SK-N-SH (cell line): Measurements from ENCODE around the gene CACNA1D. TPM values are rescaled to one million over a fixed set of nuclear protein-coding genes. Genes with fewer than 3 reads are reported as not detected.

ENCODE experiments used
- CTCF ChIA-PET: fragments of 300-600, 350-600 bp; formaldehyde crosslinking; extraction: SDS; loops from one replicate; lab custom pipeline; 2021; lab: Yijun Ruan, JAX
- POLR2A ChIA-PET: fragments of 350-600 bp; sonication (Branson Sonifier 250); formaldehyde crosslinking; extraction: SDS; loops from one replicate; lab custom pipeline; 2020; ENCODE audit warnings: antibody characterized with exemption, inconsistent platforms; lab: Yijun Ruan, JAX
- DNase-seq: peaks from one replicate; pipeline ENCODE4 v3.0.0; 2012
- H2AFZ ChIP-seq: fragments of 200-600 bp; sonication (generic); 2 replicates; pipeline ENCODE4 v1.8.1; 2016; ENCODE audit warnings: antibody characterized with exemption, mild to moderate bottlenecking, low read depth
- H3F3A ChIP-seq: fragments of 200-600 bp; sonication (generic); replicated peaks from 2 replicates; pipeline ENCODE3; 2016; ENCODE audit warnings: antibody characterized with exemption, mild to moderate bottlenecking; ENCODE audit not compliant: insufficient read depth
- H3K27ac ChIP-seq, 2 experiments: fragments of 200-500 bp in 1 of 2; fragments of 200-600 bp in 1 of 2; sonication (Bioruptor generic) in 1 of 2; sonication (generic), shearing (Covaris generic) in 1 of 2; 2 replicates each; pipeline versions ENCODE4 v1.5.1 to v1.6.1; 2014 to 2016; ENCODE audit warnings: low read depth in 2 of 2, inconsistent platforms in 1 of 2, low read length in 1 of 2, mild to moderate bottlenecking in 1 of 2, mixed read lengths in 1 of 2
- H3K27me3 ChIP-seq: fragments of 200-600 bp; sonication (generic), shearing (Covaris generic); 2 replicates; pipeline ENCODE4 v1.6.1; 2016; ENCODE audit warnings: mixed run types; ENCODE audit not compliant: insufficient read depth
- H3K36me3 ChIP-seq, 2 experiments: fragments of 200-500 bp in 1 of 2; fragments of 200-600 bp in 1 of 2; sonication (Bioruptor generic) in 1 of 2; sonication (generic) in 1 of 2; replicated peaks in 1 of 2; 2 replicates each; pipeline versions ENCODE3 to v1.5.1; 2014 to 2016; ENCODE audit warnings: low read length in 1 of 2, mild to moderate bottlenecking in 1 of 2; ENCODE audit not compliant: insufficient read depth in 2 of 2, control insufficient read depth in 1 of 2
- H3K4me1 ChIP-seq, 2 experiments: fragments of 200-500 bp in 1 of 2; fragments of 200-600 bp in 1 of 2; sonication (Bioruptor generic) in 1 of 2; sonication (generic), shearing (Covaris generic) in 1 of 2; 2 replicates each; pipeline versions ENCODE4 v1.5.1 to v1.6.1; 2014 to 2016; ENCODE audit warnings: low read depth in 1 of 2, low read length in 1 of 2, mixed run types in 1 of 2; ENCODE audit not compliant: insufficient read depth in 2 of 2, control insufficient read depth in 1 of 2
- H3K4me2 ChIP-seq: fragments of 200-600 bp; sonication (generic), shearing (Covaris generic); 2 replicates; pipeline ENCODE4 v1.6.1; 2017; ENCODE audit warnings: mixed run types
- H3K4me3 ChIP-seq, 2 experiments: fragments of 200-500 bp in 1 of 2; fragments of 200-600 bp in 1 of 2; sonication (Bioruptor generic) in 1 of 2; sonication (generic), shearing (Covaris generic) in 1 of 2; 2 replicates each; pipeline versions ENCODE4 v1.5.1 to v1.8.1; 2014 to 2016; ENCODE audit warnings: low read depth in 2 of 2, inconsistent platforms in 1 of 2, low read length in 1 of 2, mild to moderate bottlenecking in 1 of 2, mixed read lengths in 1 of 2, moderate library complexity in 1 of 2
- H3K79me2 ChIP-seq: fragments of 200-600 bp; sonication (generic); 2 replicates; pipeline ENCODE4 v1.8.1; 2017; ENCODE audit warnings: mild to moderate bottlenecking; ENCODE audit not compliant: insufficient read depth
- H3K9ac ChIP-seq: fragments of 200-600 bp; sonication (generic); 2 replicates; pipeline ENCODE4 v1.6.1; 2017; ENCODE audit warnings: mixed run types
- H3K9me2 ChIP-seq: fragments of 200-600 bp; sonication (generic); 2 replicates; pipeline ENCODE4 v1.6.1; 2017; ENCODE audit warnings: mixed run types
- H3K9me3 ChIP-seq: fragments of 200-600 bp; sonication (generic); 2 replicates; pipeline ENCODE4 v1.6.1; 2017; ENCODE audit warnings: mixed run types, mild to moderate bottlenecking, moderate library complexity
- H4K20me1 ChIP-seq: fragments of 200-600 bp; sonication (generic); 2 replicates; pipeline ENCODE4 v1.6.1; 2017; ENCODE audit warnings: mild to moderate bottlenecking, mixed run types; ENCODE audit not compliant: insufficient read depth
- CHD2 ChIP-seq: fragments of 150-350 bp; IDR thresholded peaks from 2 replicates; pipeline ENCODE4 v1.6.1; 2018; ENCODE audit warnings: low read length; ENCODE audit not compliant: partially characterized antibody
- ELF1 ChIP-seq: IDR thresholded peaks from 2 replicates; pipeline ENCODE4 v1.4.0; 2012
- EP300 ChIP-seq, 2 experiments: IDR thresholded peaks; 2 replicates each; pipeline versions ENCODE4 v1.4.0 to v1.6.1; 2012; ENCODE audit warnings: borderline replicate concordance in 1 of 2, low read depth in 1 of 2, low read length in 1 of 2
- FOXJ3 ChIP-seq: sonication (generic); formaldehyde crosslinking; IDR thresholded peaks from 2 replicates; pipeline ENCODE4 v1.5.1; 2020; ENCODE audit warnings: mild to moderate bottlenecking, missing genetic modification reagents
- FOXM1 ChIP-seq: IDR thresholded peaks from 2 replicates; pipeline ENCODE4 v1.4.0; 2012; ENCODE audit warnings: low read depth, mild to moderate bottlenecking
- JUND ChIP-seq: IDR thresholded peaks from 2 replicates; pipeline ENCODE4 v1.4.0; 2012
- MEF2A ChIP-seq: IDR thresholded peaks from 2 replicates; pipeline ENCODE4 v1.4.0; 2012; ENCODE audit warnings: low read depth, borderline replicate concordance
- NRF1 ChIP-seq: IDR thresholded peaks from 2 replicates; pipeline ENCODE4 v1.6.1; 2012; ENCODE audit warnings: low read depth, mild to moderate bottlenecking, low read length
- RXRA ChIP-seq: IDR thresholded peaks from 2 replicates; pipeline ENCODE4 v1.4.0; 2012; ENCODE audit warnings: low read depth, mild to moderate bottlenecking, borderline replicate concordance
- SIN3A ChIP-seq: IDR thresholded peaks from 2 replicates; pipeline ENCODE4 v1.6.1; 2012; ENCODE audit warnings: low read depth, mild to moderate bottlenecking, low read length, moderate library complexity, borderline replicate concordance
- TAF1 ChIP-seq: IDR thresholded peaks from 2 replicates; pipeline ENCODE4 v1.6.1; 2012; ENCODE audit warnings: low read depth, mild to moderate bottlenecking, low read length, moderate library complexity, borderline replicate concordance
- TCF12 ChIP-seq: IDR thresholded peaks from 2 replicates; pipeline ENCODE4 v1.4.0; 2012
- WGBS: methylation state at CpG from one replicate; pipeline ENCODE4 v1.1.6; 2017; ENCODE audit warnings: low lambda C conversion rate; 5-methylcytosine and 5-hydroxymethylcytosine counted together
- polyA plus RNA-seq, 3 experiments: library from polyadenylated mRNA; depleted of rRNA; stranded (reverse); fragments of >200 nt; gene quantifications; 2 replicates each; pipeline ENCODE4 v1.2.3, GENCODE V29; 2012
- TF ChIP-seq, protein P1 (sequence below): IDR thresholded peaks from 2 replicates; pipeline ENCODE4 v1.6.1; 2012; ENCODE audit warnings: mild to moderate bottlenecking, low read depth, low read length, moderate library complexity
- TF ChIP-seq, protein P2 (sequence below): IDR thresholded peaks from 2 replicates; pipeline ENCODE4 v1.4.0; 2012; ENCODE audit warnings: low read depth, borderline replicate concordance
- TF ChIP-seq, protein P3 (sequence below): IDR thresholded peaks from 2 replicates; pipeline ENCODE4 v1.4.0; 2012; ENCODE audit warnings: low read depth
- TF ChIP-seq, protein P4 (sequence below): IDR thresholded peaks from 2 replicates; pipeline ENCODE4 v1.4.0; 2012; ENCODE audit warnings: low read depth, borderline replicate concordance

The CACNA1D gene
- polyA plus RNA-seq, 1 of the 3 experiments (the other 2 are of a cell fraction) = 0.12 TPM

DNA sequence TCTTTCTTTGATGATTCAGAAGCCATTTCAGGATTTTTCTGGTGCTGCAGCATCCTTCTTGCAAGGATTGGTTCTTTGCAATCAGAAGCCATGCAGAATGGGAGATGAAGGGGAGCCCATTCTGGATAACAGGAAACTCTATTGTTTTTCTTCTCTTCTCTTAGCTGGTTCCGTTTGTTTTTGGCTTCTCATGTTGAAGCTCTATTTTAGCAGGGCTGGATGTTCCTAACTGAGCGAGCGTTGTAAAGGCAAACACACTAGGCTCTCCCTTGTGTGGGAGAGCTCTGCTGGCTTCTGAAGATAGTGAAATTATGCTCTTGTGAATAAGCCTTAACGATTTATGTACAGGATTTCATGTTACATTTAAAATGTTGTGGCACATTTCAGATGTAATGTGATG lies 8.3 kb downstream of the CACNA1D start:
- 76% methylated on average over 4 of the region's 4 CpGs for WGBS
- POLR2A ChIA-PET = no interaction called here
- Histone ChIP-seq H2AFZ (no peak overlapping the region), H3F3A (peaks cover under 1% of the 10 kb centered on the region), H4K20me1 (no peaks in the 10 kb centered on the region), H3K79me2 (no peaks in the 10 kb centered on the region), H3K36me3 (no peaks in the 10 kb centered on the region), H3K9me2 (no peaks in the 10 kb centered on the region), H3K27me3 (peaks cover 4% of the 10 kb centered on the region; the same call in 1 of the 2 replicates), H3K9me3 (no peaks in the 10 kb centered on the region), H3K4me1 (peaks cover 0 to 15% of the 10 kb centered on the region in 2 experiments; a peak in 1 of 4 replicates), H3K27ac (no peak overlapping the region), H3K9ac (no peak overlapping the region), H3K4me2 (no peak overlapping the region), H3K4me3 (no peak overlapping the region)
- TF ChIP-seq SIN3A (no peak), NRF1 (no peak), RXRA (no peak), FOXM1 (no peak), JUND (no peak), ELF1 (no peak), CHD2 (no peak), TCF12 (no peak), EP300 (IDR thresholded peaks at IDR 0.05; ENCODE audit: borderline replicate concordance in 1 of 2, low read depth in 1 of 2, low read length in 1 of 2) (no peak), TAF1 (no peak), FOXJ3 (CRISPR knock-in tag) (no peak), MEF2A (no peak)
- TF ChIP-seq, protein P1, sequence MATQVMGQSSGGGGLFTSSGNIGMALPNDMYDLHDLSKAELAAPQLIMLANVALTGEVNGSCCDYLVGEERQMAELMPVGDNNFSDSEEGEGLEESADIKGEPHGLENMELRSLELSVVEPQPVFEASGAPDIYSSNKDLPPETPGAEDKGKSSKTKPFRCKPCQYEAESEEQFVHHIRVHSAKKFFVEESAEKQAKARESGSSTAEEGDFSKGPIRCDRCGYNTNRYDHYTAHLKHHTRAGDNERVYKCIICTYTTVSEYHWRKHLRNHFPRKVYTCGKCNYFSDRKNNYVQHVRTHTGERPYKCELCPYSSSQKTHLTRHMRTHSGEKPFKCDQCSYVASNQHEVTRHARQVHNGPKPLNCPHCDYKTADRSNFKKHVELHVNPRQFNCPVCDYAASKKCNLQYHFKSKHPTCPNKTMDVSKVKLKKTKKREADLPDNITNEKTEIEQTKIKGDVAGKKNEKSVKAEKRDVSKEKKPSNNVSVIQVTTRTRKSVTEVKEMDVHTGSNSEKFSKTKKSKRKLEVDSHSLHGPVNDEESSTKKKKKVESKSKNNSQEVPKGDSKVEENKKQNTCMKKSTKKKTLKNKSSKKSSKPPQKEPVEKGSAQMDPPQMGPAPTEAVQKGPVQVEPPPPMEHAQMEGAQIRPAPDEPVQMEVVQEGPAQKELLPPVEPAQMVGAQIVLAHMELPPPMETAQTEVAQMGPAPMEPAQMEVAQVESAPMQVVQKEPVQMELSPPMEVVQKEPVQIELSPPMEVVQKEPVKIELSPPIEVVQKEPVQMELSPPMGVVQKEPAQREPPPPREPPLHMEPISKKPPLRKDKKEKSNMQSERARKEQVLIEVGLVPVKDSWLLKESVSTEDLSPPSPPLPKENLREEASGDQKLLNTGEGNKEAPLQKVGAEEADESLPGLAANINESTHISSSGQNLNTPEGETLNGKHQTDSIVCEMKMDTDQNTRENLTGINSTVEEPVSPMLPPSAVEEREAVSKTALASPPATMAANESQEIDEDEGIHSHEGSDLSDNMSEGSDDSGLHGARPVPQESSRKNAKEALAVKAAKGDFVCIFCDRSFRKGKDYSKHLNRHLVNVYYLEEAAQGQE = no peak
- TF ChIP-seq, protein P2, sequence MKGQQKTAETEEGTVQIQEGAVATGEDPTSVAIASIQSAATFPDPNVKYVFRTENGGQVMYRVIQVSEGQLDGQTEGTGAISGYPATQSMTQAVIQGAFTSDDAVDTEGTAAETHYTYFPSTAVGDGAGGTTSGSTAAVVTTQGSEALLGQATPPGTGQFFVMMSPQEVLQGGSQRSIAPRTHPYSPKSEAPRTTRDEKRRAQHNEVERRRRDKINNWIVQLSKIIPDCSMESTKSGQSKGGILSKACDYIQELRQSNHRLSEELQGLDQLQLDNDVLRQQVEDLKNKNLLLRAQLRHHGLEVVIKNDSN = no peak
- TF ChIP-seq, protein P3, sequence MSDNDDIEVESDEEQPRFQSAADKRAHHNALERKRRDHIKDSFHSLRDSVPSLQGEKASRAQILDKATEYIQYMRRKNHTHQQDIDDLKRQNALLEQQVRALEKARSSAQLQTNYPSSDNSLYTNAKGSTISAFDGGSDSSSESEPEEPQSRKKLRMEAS = no peak
- TF ChIP-seq, protein P4, sequence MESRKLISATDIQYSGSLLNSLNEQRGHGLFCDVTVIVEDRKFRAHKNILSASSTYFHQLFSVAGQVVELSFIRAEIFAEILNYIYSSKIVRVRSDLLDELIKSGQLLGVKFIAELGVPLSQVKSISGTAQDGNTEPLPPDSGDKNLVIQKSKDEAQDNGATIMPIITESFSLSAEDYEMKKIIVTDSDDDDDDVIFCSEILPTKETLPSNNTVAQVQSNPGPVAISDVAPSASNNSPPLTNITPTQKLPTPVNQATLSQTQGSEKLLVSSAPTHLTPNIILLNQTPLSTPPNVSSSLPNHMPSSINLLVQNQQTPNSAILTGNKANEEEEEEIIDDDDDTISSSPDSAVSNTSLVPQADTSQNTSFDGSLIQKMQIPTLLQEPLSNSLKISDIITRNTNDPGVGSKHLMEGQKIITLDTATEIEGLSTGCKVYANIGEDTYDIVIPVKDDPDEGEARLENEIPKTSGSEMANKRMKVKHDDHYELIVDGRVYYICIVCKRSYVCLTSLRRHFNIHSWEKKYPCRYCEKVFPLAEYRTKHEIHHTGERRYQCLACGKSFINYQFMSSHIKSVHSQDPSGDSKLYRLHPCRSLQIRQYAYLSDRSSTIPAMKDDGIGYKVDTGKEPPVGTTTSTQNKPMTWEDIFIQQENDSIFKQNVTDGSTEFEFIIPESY = no peak
- no peak for DNase-seq
- CTCF ChIA-PET = interaction anchor here (0.7 to 1.2 kb wide), 3 partner anchors 12 to 207 kb away, joined by 3 to 4 read pairs (median 3); no protein-coding TSS in a partner anchor
